T-helper 1 cell treated with Interleukin-12 subunit alpha and Interleukin-12 subunit beta and Interleukin-4 antibody, amounts not matched to agents 30 μg/mL and 1 μg/mL, for 36 hours (primary cell): ENCODE results near the gene HOXC11.

Experiments used
- H3K27ac Mint-ChIP-seq: one replicate; pipeline ENCODE4 v1.8.0; 2021; ENCODE audit warnings: mild to moderate bottlenecking, mixed read lengths
- H3K27me3 Mint-ChIP-seq: one replicate; pipeline ENCODE4 v1.8.0; 2021; ENCODE audit warnings: low read depth, mixed read lengths
- H3K36me3 Mint-ChIP-seq: one replicate; pipeline ENCODE4 v1.8.0; 2021; ENCODE audit warnings: low read depth, mixed read lengths
- H3K4me1 Mint-ChIP-seq: one replicate; pipeline ENCODE4 v1.8.0; 2021; ENCODE audit warnings: low read depth, mixed read lengths
- H3K4me3 Mint-ChIP-seq: one replicate; pipeline ENCODE4 v1.8.0; 2021; ENCODE audit warnings: mild to moderate bottlenecking, moderate library complexity, mixed read lengths
- H3K9me3 Mint-ChIP-seq: one replicate; pipeline ENCODE4 v1.8.0; 2021; ENCODE audit warnings: mixed read lengths

Gene HOXC11

GRCh38 chr12:53950789-53951576, 21.9 kb upstream of the HOXC11 start:
- Mint-ChIP-seq H3K36me3 (peaks cover 2% of the 10 kb centered on the region), H3K27me3 (peaks cover 96% of the 10 kb centered on the region), H3K4me3 (no peak overlapping the region), H3K27ac (peak overlapping the region; percentile 72), H3K4me1 (peaks cover 9% of the 10 kb centered on the region), H3K9me3 (no peaks in the 10 kb centered on the region)

GRCh38 chr12:53951577-53952334, 21.2 kb upstream of the HOXC11 start:
- Mint-ChIP-seq H3K4me1 (peaks cover 10% of the 10 kb centered on the region), H3K27me3 (peaks cover 96% of the 10 kb centered on the region), H3K9me3 (no peaks in the 10 kb centered on the region), H3K4me3 (no peak overlapping the region), H3K36me3 (peaks cover 2% of the 10 kb centered on the region), H3K27ac (peak overlapping the region; percentile 72)

- H3K27ac Mint-ChIP-seq: peak overlapping the region; percentile 31
- no peak overlapping the region for H3K4me3 Mint-ChIP-seq
- no peaks in the 10 kb centered on the region for H3K9me3 Mint-ChIP-seq
- peaks cover 10% of the 10 kb centered on the region for H3K4me1 Mint-ChIP-seq
- peaks cover 2% of the 10 kb centered on the region for H3K36me3 Mint-ChIP-seq
- peaks cover 96% of the 10 kb centered on the region for H3K27me3 Mint-ChIP-seq
Measured at GRCh38 chr12:53952335-53952694, 20.6 kb upstream of the HOXC11 start.

- H3K9me3 Mint-ChIP-seq: no peaks in the 10 kb centered on the region
- peak overlapping the region; percentile 66 for H3K27ac Mint-ChIP-seq
- H3K27me3 Mint-ChIP-seq: peaks cover 96% of the 10 kb centered on the region
- peaks cover 10% of the 10 kb centered on the region for H3K4me1 Mint-ChIP-seq
- H3K4me3 Mint-ChIP-seq: peak overlapping the region; percentile 40
- peaks cover 2% of the 10 kb centered on the region for H3K36me3 Mint-ChIP-seq
Measured at GRCh38 chr12:53952871-53953734, 19.8 kb upstream of the HOXC11 start.

GRCh38 chr12:53953831-53954693, 18.9 kb upstream of the HOXC11 start:
- Mint-ChIP-seq H3K4me1 (peaks cover 10% of the 10 kb centered on the region), H3K27me3 (peaks cover 96% of the 10 kb centered on the region)

GRCh38 chr12:53954694-53955035, 18.3 kb upstream of the HOXC11 start, which contains the start of gene HOXC12:
HOXC12 (plus strand) TSS chr12:53954903; CDS start chr12:53954930, 27 bp downstream.
- peaks cover 10% of the 10 kb centered on the region for H3K4me1 Mint-ChIP-seq
- H3K27me3 Mint-ChIP-seq: peaks cover 96% of the 10 kb centered on the region
- H3K9me3 Mint-ChIP-seq: no peaks in the 10 kb centered on the region
- peak within 1 kb of the TSS; percentile 66 for H3K27ac Mint-ChIP-seq
- peaks cover 2% of the 10 kb centered on the region for H3K36me3 Mint-ChIP-seq
- H3K4me3 Mint-ChIP-seq: no peak within 1 kb of the TSS

More at GRCh38 chr12:53953831-53954693, 18.9 kb upstream of the HOXC11 start:
- Mint-ChIP-seq H3K36me3 (peaks cover 2% of the 10 kb centered on the region), H3K4me3 (no peak overlapping the region), H3K27ac (peak overlapping the region; percentile 66), H3K9me3 (no peaks in the 10 kb centered on the region)

- peaks cover 5% of the 10 kb centered on the region for H3K36me3 Mint-ChIP-seq
- no peak overlapping the region for H3K4me3 Mint-ChIP-seq
- no peak overlapping the region for H3K27ac Mint-ChIP-seq
- peaks cover 96% of the 10 kb centered on the region for H3K27me3 Mint-ChIP-seq
- H3K9me3 Mint-ChIP-seq: no peaks in the 10 kb centered on the region
- peaks cover 11% of the 10 kb centered on the region for H3K4me1 Mint-ChIP-seq
Measured at GRCh38 chr12:53955036-53955775, 17.7 kb upstream of the HOXC11 start.

- H3K27ac Mint-ChIP-seq: peak overlapping the region; percentile 57
- H3K27me3 Mint-ChIP-seq: peaks cover 95% of the 10 kb centered on the region
- H3K36me3 Mint-ChIP-seq: peaks cover 7% of the 10 kb centered on the region
- no peaks in the 10 kb centered on the region for H3K9me3 Mint-ChIP-seq
- peaks cover 14% of the 10 kb centered on the region for H3K4me1 Mint-ChIP-seq
- no peak overlapping the region for H3K4me3 Mint-ChIP-seq
Measured at GRCh38 chr12:53955776-53956250, 17.1 kb upstream of the HOXC11 start.

GRCh38 chr12:53956251-53956887, 16.6 kb upstream of the HOXC11 start:
- Mint-ChIP-seq H3K36me3 (peaks cover 7% of the 10 kb centered on the region), H3K9me3 (no peaks in the 10 kb centered on the region), H3K27ac (peak overlapping the region; percentile 57), H3K4me1 (peaks cover 11% of the 10 kb centered on the region), H3K4me3 (no peak overlapping the region), H3K27me3 (peaks cover 91% of the 10 kb centered on the region)

GRCh38 chr12:53956914-53957536, 15.9 kb upstream of the HOXC11 start:
- no peak overlapping the region for H3K27ac Mint-ChIP-seq

GRCh38 chr12:53958128-53958527, 14.8 kb upstream of the HOXC11 start:
- Mint-ChIP-seq H3K27me3 (peaks cover 90% of the 10 kb centered on the region), H3K4me1 (peaks cover 11% of the 10 kb centered on the region), H3K9me3 (no peaks in the 10 kb centered on the region), H3K4me3 (no peak overlapping the region), H3K36me3 (peaks cover 7% of the 10 kb centered on the region), H3K27ac (no peak overlapping the region)

More at GRCh38 chr12:53956914-53957536, 15.9 kb upstream of the HOXC11 start:
- no peak overlapping the region for H3K4me3 Mint-ChIP-seq
- peaks cover 11% of the 10 kb centered on the region for H3K4me1 Mint-ChIP-seq
- H3K27me3 Mint-ChIP-seq: peaks cover 90% of the 10 kb centered on the region
- H3K9me3 Mint-ChIP-seq: no peaks in the 10 kb centered on the region
- peaks cover 7% of the 10 kb centered on the region for H3K36me3 Mint-ChIP-seq

- Mint-ChIP-seq H3K36me3 (peaks cover 5% of the 10 kb centered on the region), H3K4me1 (peaks cover 14% of the 10 kb centered on the region), H3K4me3 (no peak overlapping the region), H3K27ac (no peak overlapping the region), H3K9me3 (no peaks in the 10 kb centered on the region), H3K27me3 (peaks cover 90% of the 10 kb centered on the region)
Measured at GRCh38 chr12:53959314-53959713, 13.6 kb upstream of the HOXC11 start.
